Liver (tissue), 3 donors: ENCODE measurements around the gene NAA35.

Experiments
- EGR1 ChIP-seq, 2 donors: IDR thresholded peaks; 2 replicates each; pipeline ENCODE4 v1.6.1; 2016 to 2018; ENCODE audit warnings: antibody characterized with exemption in 2 of 2, low read depth in 2 of 2
- TF ChIP-seq, protein P1 (sequence below): fragments of 150-350 bp; IDR thresholded peaks from 2 replicates; pipeline ENCODE4 v1.5.1; 2017; ENCODE audit warnings: improper control_type of control experiment, low read depth, low read length; ENCODE audit not compliant: missing input control
- TF ChIP-seq, protein P2 (sequence below): IDR thresholded peaks from 2 replicates; pipeline ENCODE4 v1.6.1; 2016; ENCODE audit warnings: antibody characterized with exemption, mild to moderate bottlenecking
- donor health status: healthy.
- donor health status: healthy.

GRCh38 chr9:85897848-85898247 lies 43.1 kb upstream of the NAA35 start:
- no peak for TF ChIP-seq EGR1 (IDR thresholded peaks at IDR 0.05; ENCODE audit: low read depth in 2 of 2)
- TF ChIP-seq, protein P1, sequence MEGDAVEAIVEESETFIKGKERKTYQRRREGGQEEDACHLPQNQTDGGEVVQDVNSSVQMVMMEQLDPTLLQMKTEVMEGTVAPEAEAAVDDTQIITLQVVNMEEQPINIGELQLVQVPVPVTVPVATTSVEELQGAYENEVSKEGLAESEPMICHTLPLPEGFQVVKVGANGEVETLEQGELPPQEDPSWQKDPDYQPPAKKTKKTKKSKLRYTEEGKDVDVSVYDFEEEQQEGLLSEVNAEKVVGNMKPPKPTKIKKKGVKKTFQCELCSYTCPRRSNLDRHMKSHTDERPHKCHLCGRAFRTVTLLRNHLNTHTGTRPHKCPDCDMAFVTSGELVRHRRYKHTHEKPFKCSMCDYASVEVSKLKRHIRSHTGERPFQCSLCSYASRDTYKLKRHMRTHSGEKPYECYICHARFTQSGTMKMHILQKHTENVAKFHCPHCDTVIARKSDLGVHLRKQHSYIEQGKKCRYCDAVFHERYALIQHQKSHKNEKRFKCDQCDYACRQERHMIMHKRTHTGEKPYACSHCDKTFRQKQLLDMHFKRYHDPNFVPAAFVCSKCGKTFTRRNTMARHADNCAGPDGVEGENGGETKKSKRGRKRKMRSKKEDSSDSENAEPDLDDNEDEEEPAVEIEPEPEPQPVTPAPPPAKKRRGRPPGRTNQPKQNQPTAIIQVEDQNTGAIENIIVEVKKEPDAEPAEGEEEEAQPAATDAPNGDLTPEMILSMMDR: no peak
- TF ChIP-seq, protein P2, sequence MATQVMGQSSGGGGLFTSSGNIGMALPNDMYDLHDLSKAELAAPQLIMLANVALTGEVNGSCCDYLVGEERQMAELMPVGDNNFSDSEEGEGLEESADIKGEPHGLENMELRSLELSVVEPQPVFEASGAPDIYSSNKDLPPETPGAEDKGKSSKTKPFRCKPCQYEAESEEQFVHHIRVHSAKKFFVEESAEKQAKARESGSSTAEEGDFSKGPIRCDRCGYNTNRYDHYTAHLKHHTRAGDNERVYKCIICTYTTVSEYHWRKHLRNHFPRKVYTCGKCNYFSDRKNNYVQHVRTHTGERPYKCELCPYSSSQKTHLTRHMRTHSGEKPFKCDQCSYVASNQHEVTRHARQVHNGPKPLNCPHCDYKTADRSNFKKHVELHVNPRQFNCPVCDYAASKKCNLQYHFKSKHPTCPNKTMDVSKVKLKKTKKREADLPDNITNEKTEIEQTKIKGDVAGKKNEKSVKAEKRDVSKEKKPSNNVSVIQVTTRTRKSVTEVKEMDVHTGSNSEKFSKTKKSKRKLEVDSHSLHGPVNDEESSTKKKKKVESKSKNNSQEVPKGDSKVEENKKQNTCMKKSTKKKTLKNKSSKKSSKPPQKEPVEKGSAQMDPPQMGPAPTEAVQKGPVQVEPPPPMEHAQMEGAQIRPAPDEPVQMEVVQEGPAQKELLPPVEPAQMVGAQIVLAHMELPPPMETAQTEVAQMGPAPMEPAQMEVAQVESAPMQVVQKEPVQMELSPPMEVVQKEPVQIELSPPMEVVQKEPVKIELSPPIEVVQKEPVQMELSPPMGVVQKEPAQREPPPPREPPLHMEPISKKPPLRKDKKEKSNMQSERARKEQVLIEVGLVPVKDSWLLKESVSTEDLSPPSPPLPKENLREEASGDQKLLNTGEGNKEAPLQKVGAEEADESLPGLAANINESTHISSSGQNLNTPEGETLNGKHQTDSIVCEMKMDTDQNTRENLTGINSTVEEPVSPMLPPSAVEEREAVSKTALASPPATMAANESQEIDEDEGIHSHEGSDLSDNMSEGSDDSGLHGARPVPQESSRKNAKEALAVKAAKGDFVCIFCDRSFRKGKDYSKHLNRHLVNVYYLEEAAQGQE: no peak
